ENCODE data around the gene TRPC4AP.

GRCh38 chr20:34996243-34997028, 96.2 kb downstream of the TRPC4AP start:
- TF ChIP-seq ESRRG (CRISPR knock-in tag; IDR thresholded peaks at IDR 0.05) = no peak
- no peak for TF ChIP-seq PATZ1 (CRISPR knock-in tag; IDR thresholded peaks at IDR 0.05; ENCODE audit: borderline replicate concordance)
- no peak for TF ChIP-seq CSDC2 (CRISPR knock-in tag; IDR thresholded peaks at IDR 0.05)
- TF ChIP-seq ZNF70 (CRISPR knock-in tag; IDR thresholded peaks at IDR 0.05) = no peak
- no peak for TF ChIP-seq ZFP3 (CRISPR knock-in tag; IDR thresholded peaks at IDR 0.05)
- TF ChIP-seq TCF4 (CRISPR knock-in tag; IDR thresholded peaks at IDR 0.05; ENCODE audit: borderline replicate concordance) = no peak
- TF ChIP-seq GLIS3 (CRISPR knock-in tag; IDR thresholded peaks at IDR 0.05) = no peak
- TF ChIP-seq ZNF565 (CRISPR knock-in tag; conservative IDR thresholded peaks at IDR 0.05; ENCODE audit: low read depth) = no peak
- TF ChIP-seq TSHZ2 (CRISPR knock-in tag; IDR thresholded peaks at IDR 0.05) = no peak
- TF ChIP-seq POU6F1 (CRISPR knock-in tag; IDR thresholded peaks at IDR 0.05; ENCODE audit: borderline replicate concordance, low read depth) = no peak
- TF ChIP-seq ZNF8 (CRISPR knock-in tag; IDR thresholded peaks at IDR 0.05) = no peak
- no peak for TF ChIP-seq BACH2 (CRISPR knock-in tag; IDR thresholded peaks at IDR 0.05; ENCODE audit: borderline replicate concordance)
- no peak for TF ChIP-seq OSR1 (CRISPR knock-in tag; IDR thresholded peaks at IDR 0.05)
